ENCODE data around the gene TMEM106A. TPM values are rescaled to one million over a fixed set of nuclear protein-coding genes. Genes with fewer than 3 reads are reported as not detected.

The TMEM106A gene
- total RNA-seq, 6 donors from 2014 or later, result 5.8 to 68.1 (median 16.9) TPM

- Histone ChIP-seq H3K27ac (peak overlapping the region; percentile 78 to 94 (median 90)), H3K27me3 (no peaks in the 10 kb centered on the region), H3K4me1 (peaks cover 14 to 24% (median 20%) of the 10 kb centered on the region in 4 donors), H3K9me3 (no peaks in the 10 kb centered on the region), H3K36me3 (peaks cover 9 to 51% (median 24%) of the 10 kb centered on the region in 4 donors), H3K4me3 (peak overlapping the region in 1 of 4 donors; percentile 73)
- TF ChIP-seq, protein P1, sequence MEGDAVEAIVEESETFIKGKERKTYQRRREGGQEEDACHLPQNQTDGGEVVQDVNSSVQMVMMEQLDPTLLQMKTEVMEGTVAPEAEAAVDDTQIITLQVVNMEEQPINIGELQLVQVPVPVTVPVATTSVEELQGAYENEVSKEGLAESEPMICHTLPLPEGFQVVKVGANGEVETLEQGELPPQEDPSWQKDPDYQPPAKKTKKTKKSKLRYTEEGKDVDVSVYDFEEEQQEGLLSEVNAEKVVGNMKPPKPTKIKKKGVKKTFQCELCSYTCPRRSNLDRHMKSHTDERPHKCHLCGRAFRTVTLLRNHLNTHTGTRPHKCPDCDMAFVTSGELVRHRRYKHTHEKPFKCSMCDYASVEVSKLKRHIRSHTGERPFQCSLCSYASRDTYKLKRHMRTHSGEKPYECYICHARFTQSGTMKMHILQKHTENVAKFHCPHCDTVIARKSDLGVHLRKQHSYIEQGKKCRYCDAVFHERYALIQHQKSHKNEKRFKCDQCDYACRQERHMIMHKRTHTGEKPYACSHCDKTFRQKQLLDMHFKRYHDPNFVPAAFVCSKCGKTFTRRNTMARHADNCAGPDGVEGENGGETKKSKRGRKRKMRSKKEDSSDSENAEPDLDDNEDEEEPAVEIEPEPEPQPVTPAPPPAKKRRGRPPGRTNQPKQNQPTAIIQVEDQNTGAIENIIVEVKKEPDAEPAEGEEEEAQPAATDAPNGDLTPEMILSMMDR (IDR thresholded peaks at IDR 0.05), result no peak
- TF ChIP-seq POLR2AphosphoS5 (IDR thresholded peaks at IDR 0.05) (no peak), EP300 (IDR thresholded peaks at IDR 0.05) (no peak), POLR2A (IDR thresholded peaks at IDR 0.05) (no peak)
- 59 to 65% methylated on average over 3 of the region's 3 CpGs for WGBS, 2 donors
- no peak for DNase-seq
- no peak for ATAC-seq (ENCODE audit: low FRiP score in 2 of 2)
Observed at GRCh38 chr17:43210576-43210975, 1.1 kb upstream of the TMEM106A start.

GRCh38 chr17:43211123-43211479 lies 574 bp upstream of the TMEM106A start:
- no peak for TF ChIP-seq POLR2AphosphoS5 (IDR thresholded peaks at IDR 0.05)
- TF ChIP-seq EP300 (IDR thresholded peaks at IDR 0.05), result no peak
- TF ChIP-seq, protein P1 (IDR thresholded peaks at IDR 0.05), result no peak
- no peak for TF ChIP-seq POLR2A (IDR thresholded peaks at IDR 0.05)
- Histone ChIP-seq H3K36me3 (peaks cover 9 to 51% (median 27%) of the 10 kb centered on the region in 4 donors), H3K27ac (peak overlapping the region; percentile 78 to 94 (median 90)), H3K27me3 (no peaks in the 10 kb centered on the region), H3K4me1 (peaks cover 14 to 24% (median 20%) of the 10 kb centered on the region in 4 donors), H3K4me3 (peak overlapping the region; percentile 1 to 73 (median 67)), H3K9me3 (no peaks in the 10 kb centered on the region)
- 13 to 14% methylated on average over 2 of the region's 2 CpGs for WGBS, 2 donors
- DNase-seq, result no peak
- no peak for ATAC-seq (ENCODE audit: low FRiP score in 2 of 2)

GRCh38 chr17:43212641-43213490 lies 1.2 kb downstream of the TMEM106A start:
- peaks cover 9 to 51% (median 30%) of the 10 kb centered on the region in 4 donors for H3K36me3 ChIP-seq
- 53 to 68% methylated on average over 6 to 7 of the region's 7 CpGs for WGBS, 2 donors
- H3K4me3 ChIP-seq, result peak overlapping the region; percentile 61 to 73 (median 67)
- ATAC-seq (ENCODE audit: low FRiP score in 2 of 2) (peak in 1 of 2 donors; percentile 43), DNase-seq (no peak)
- peak overlapping the region in 3 of 4 donors; percentile 89 to 94 (median 92) for H3K27ac ChIP-seq
- no peak for TF ChIP-seq POLR2AphosphoS5 (IDR thresholded peaks at IDR 0.05)
- no peak for TF ChIP-seq POLR2A (IDR thresholded peaks at IDR 0.05)
- no peak for TF ChIP-seq EP300 (IDR thresholded peaks at IDR 0.05)
- TF ChIP-seq, protein P1 (IDR thresholded peaks at IDR 0.05), result no peak
- H3K27me3 ChIP-seq, result no peaks in the 10 kb centered on the region
- H3K4me1 ChIP-seq, result peaks cover 14 to 24% (median 20%) of the 10 kb centered on the region in 4 donors
- no peaks in the 10 kb centered on the region for H3K9me3 ChIP-seq

DNA sequence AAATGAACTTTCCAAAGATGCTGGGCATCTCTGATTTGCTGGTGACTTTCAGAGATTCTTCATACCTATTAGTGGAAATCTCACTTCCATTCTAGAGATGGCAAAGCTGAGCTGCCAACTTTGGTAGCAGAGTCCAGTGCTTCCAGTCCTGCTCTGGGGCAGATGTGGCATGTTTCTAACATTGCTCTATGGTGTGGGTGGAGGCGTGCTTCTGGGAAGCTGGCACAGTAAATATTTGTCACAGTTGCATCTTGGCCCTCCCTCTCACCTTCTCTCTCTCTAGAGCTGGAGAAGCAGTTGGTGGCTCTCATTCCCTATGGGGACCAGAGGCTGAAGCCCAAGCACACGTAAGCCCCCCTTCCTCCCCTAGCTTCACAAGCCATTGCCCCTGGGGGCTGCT lies 1.9 kb downstream of the TMEM106A start:
- no peak for DNase-seq
- Histone ChIP-seq H3K4me3 (no peak overlapping the region), H3K4me1 (peaks cover 14 to 24% (median 20%) of the 10 kb centered on the region in 4 donors), H3K9me3 (no peaks in the 10 kb centered on the region), H3K27me3 (no peaks in the 10 kb centered on the region), H3K27ac (no peak overlapping the region), H3K36me3 (peaks cover 6 to 47% (median 25%) of the 10 kb centered on the region in 4 donors)
- TF ChIP-seq EP300 (IDR thresholded peaks at IDR 0.05) (no peak), POLR2AphosphoS5 (IDR thresholded peaks at IDR 0.05) (no peak), POLR2A (IDR thresholded peaks at IDR 0.05) (no peak)
- TF ChIP-seq, protein P1 (IDR thresholded peaks at IDR 0.05), result no peak
- WGBS, 2 donors, result 90 to 98% methylated on average over 2 of the region's 2 CpGs
- no peak for ATAC-seq (ENCODE audit: low FRiP score in 2 of 2)
